Activated CD4-positive, alpha-beta T cell treated with anti-CD3 and anti-CD28 coated beads, Interleukin-2, Interleukin-6, amounts not matched to agents 100 ng/mL and 50 ng/mL, durations not matched to agents 16 hours and 8 hours (primary cell): Measurements from ENCODE around the gene ANTKMT.

ENCODE experiments used
- DNase-seq: peaks from one replicate; pipeline ENCODE4 v3.0.0-alpha.2; 2020

Gene ANTKMT, protein sequence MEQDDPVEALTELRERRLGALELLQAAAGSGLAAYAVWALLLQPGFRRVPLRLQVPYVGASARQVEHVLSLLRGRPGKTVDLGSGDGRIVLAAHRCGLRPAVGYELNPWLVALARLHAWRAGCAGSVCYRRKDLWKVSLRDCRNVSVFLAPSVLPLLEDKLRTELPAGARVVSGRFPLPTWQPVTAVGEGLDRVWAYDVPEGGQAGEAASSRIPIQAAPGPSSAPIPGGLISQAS

DNA sequence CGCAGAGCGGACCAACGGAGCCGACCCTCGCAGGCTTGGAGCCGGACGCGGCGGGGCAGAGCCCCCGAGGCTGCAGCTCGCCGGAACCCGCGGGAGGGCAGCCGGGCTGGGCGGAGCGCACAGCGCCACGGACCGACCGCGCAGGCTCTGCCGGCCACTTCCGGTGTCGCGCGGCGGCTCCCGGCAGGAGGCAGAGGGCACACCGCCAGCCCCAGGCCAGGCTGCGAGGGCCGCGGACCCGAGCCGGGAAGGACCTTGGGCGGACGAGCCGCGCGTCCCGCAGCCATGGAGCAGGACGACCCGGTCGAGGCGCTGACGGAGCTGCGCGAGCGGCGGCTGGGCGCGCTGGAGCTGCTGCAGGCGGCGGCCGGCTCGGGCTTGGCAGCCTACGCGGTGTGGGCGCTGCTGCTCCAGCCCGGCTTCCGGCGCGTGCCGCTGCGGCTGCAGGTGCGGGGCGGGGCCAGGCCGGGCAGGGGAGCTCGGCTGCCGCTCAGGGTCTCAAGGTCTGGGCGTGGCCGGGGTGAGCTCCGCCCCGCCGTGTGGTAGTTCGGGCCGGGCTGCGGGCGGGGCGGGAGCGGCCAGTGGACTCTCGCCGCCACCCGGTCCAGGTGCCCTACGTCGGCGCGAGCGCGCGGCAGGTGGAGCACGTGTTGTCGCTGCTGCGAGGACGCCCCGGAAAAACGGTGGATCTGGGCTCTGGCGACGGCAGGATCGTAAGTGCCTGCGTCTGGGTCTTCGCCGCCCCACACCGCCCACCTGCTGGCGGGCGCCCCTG is at the start of gene ANTKMT:
Gene ANTKMT (plus strand): TSS at position 157 of the 775 bp plus-strand sequence. CDS start 129 bp downstream, at position 286.
- DNase-seq: peak; percentile 89

DNA sequence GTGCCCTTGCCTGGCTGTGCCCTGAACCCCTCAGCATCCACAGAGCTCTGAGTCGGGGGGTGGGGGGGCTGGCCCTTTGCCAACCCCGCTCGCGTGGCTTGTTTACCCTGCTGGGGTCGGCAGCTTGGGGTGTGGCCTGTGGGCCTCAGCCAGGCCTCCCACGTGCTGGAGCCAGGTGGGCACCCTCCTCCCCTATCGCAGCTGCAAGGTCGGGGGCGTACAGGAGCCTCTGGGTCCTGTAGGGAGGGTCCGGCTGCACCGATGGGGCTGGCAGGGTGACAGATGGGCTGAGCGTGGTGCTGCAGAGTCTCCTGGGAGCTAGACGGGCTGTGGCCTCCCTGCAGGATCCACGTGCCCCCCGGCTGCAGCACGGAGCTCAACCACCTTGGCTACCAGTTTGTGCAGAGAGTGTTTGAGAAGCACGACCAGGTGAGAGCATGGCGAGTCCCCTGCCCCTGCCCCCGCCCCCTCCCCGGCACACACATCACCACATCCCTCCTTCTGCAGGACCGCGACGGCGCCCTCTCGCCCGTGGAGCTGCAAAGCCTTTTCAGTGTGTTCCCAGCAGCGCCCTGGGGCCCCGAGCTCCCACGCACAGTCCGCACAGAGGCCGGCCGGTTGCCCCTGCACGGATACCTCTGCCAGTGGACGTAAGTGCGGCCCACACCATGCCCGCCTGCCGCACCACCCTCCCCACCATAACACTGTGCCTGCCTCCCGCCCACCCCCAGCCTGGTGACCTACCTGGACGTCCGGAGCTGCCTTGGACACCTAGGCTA is 49.4 kb upstream of the ANTKMT start:
- no peak for DNase-seq

- no peak for DNase-seq
These were observed 48.6 kb upstream of the ANTKMT start for GRCh38 chr16:672371-672770.

GRCh38 chr16:672851-673250 is 48.1 kb upstream of the ANTKMT start:
- no peak for DNase-seq

GRCh38 chr16:673399-673991 is 47.5 kb upstream of the ANTKMT start:
- no peak for DNase-seq

DNA sequence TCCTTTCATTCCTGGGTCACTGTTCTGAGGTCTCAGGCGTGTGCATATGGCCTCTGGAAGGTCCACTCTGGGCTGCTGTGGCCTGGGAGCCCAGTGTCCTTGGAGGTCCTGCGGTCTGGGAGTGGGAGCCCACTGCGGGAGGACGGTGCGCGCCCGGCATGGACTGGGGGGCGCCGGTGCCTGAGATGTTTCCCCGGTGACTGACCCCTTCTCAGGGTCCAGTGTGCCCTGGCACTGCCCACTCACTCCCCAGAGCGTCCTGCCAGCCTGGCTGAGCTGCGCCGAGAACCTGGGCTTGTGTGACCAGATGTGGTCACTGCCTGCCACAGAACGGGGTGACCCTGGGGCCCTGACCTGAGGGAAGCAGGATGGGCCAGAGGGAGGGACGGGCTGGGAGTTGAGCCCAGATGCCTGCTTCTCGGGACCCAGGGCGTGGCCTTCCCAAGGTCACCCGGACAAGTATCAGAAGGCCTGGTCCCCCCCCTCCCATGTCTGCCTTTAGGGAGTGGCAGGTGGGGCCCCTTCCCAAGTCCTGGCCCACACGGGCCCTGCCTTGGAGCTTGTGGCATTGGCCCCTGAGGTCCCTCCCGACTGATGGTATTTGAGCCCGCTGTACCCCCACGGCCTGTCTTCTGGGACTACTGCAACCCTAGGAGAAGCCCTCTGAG is 46.6 kb upstream of the ANTKMT start:
- DNase-seq: no peak

DNA sequence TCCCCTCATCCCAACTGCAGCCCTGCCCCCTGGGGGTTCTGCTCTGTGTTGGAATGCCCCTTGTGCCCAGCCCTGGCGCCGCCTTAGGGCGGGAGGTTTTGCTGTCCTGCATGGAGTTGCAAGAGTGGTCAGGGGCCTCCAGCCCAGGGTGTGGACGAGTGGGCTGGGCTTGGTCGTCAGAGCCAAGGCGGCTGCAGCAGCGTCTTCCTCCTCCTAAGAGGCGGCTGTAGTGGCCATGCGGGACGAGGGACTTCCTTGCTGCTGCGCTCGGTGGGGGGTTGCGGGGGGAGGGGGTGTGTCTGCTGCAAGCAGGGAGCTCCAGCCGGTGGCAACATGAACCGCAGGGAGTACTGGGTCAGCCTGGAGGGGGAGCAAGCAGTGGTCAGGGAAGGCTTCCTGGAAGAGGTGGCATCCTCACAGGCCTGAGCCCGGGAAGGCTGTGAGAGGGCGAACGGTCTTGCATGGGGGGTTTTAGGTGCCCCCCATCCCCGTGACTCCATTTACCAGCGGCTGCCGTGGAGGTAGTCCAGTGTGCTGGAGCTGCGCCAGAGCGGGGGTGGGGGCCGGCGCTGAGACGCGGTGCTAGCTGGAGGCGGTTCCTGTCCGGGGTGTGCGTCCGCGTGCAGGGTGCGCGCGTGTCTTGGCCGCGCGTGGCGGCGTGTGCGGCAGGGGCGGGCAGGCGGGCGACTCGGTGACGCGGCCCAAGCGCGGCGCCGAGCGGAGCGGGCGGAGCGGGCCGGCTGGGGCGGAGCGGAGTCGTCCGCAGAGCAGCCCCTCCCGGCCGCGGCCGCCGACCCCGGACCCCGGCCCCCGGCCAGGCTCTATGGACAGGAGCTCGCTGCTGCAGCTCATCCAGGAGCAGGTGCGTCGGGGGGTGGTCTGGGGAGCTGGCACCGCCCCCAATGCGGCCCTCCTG is 45.7 kb upstream of the ANTKMT start, which contains the start of gene RHBDL1:
Gene RHBDL1 (plus strand): TSS at position 704 of the 916 bp plus-strand sequence. CDS start 120 bp downstream, at position 824.
- peak; percentile 28 for DNase-seq

GRCh38 chr16:675884-676564 is 44.9 kb upstream of the ANTKMT start:
- no peak for DNase-seq

DNA sequence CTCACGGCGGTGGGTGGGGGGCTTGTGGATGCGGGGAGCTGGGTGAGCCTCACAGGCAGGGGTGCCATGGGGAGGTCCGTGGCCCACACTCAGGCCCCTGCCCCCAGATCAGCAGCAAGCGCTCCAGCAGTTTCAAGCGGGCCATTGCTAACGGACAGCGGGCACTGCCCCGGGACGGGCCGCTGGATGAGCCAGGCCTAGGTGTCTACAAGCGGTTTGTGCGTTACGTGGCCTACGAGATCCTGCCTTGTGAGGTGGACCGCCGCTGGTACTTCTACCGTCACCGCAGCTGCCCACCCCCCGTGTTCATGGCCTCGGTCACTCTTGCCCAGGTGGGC is 44.4 kb upstream of the ANTKMT start:
- no peak for DNase-seq

- DNase-seq: no peak
These were observed 44.0 kb upstream of the ANTKMT start for GRCh38 chr16:676913-677312.

DNA sequence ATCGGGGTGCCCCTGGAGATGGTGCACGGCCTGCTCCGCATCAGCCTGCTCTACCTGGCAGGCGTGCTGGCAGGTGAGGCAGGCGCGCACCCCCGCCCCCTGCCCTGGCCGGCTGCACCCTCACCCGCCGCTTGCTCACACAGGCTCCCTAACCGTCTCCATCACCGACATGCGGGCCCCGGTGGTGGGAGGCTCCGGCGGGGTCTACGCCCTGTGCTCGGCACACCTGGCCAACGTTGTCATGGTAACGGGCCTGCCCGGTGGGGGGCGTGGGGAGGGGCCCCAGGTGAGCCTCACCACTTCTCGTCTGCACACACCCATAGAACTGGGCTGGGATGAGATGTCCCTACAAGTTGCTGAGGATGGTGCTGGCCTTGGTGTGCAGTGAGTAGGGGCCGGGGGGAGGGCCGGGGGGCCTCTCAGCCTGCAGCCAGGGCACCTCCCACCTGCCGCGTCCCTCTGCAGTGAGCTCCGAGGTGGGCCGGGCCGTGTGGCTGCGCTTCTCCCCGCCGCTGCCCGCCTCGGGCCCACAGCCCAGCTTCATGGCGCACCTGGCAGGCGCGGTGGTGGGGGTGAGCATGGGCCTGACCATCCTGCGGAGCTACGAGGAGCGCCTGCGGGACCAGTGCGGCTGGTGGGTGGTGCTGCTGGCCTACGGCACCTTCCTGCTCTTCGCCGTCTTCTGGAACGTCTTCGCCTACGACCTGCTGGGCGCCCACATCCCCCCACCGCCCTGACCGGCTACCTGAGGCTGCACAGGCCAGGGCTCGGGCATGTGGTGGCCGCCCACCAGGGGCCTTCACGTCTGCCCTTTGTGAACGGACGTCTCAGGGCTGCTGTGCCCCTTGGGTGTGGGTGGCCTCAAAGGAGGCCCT is 43.4 kb upstream of the ANTKMT start:
- no peak for DNase-seq

DNA sequence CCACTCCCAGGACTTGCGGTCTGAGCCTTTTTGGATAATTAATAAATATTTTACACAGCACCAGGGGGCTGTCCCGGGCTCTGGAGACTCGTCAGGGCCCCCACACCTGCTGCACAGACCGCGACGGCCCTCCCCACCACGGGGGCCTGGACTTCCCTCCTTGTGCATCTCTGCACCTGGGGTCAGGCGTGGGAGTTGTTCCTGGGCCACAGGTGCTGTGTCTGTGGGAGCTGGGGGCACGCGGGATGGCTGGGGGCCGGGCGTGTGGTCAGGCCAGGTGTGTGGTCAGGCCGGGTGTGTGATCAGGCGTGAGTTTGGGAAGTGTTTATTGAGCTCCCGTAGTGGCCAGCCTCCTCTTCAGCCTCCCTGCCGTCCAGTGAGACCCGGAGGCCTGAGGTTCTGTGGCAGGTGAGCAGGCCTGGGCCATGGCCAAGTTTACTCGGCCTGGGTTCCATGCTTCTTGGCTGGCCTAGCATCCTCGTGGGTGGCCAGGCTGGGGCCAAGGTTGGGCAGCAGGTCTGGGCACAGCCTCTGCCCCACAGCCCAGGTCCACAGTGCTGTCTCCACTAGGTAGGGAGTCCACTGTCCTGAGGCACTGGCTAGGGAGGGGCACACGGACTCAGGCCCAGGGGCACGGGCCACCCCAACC is 42.6 kb upstream of the ANTKMT start:
- DNase-seq: no peak

DNA sequence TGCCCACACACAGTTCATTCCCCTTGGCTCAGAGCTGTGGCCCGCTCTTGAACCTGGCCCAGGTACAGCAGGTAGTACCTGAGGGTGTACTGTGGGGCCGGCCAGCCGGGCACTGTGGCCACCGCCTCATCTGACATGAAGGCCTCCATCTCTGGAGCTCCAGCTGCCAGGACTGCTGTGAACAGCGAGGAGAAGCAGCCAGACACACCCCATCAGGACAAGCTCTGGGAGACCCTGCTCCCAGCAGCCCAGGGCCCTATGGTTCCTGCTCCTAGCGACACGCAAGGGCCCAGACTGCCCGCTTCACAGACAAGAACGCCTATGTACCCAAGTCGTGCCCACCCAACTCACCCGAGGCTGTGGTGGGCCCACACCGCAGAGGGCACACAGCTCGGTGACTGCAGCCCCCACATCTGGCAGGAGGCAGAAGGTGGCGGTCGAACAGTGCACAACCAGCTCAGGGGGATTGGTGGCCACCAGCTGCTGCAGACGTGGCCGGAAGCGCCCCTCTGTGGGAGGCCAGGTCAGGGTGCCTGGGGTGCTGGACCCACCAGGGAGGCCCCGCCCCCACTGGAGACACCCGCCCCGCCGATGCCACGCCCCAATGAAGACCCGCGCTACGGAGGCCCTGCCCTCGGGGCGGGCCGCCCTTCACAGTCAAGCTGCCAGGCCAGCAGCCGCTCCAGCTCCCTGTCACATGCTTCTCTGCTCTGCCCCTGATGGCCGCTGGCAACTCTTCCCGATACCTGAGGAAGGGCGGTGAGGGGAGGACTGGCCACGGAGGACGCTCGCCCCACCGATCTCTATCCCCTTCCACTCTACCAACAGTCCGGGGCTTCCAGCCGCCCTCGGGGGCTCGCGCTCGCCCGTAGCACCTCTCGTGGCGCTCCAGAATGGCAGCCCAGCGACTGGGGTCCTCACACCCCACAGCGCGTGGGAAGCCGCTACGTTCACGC is 41.8 kb upstream of the ANTKMT start:
- peak; percentile 75 for DNase-seq

GRCh38 chr16:679814-680624 is 40.9 kb upstream of the ANTKMT start, which contains the start of gene STUB1:
TSS of gene STUB1 (plus strand) at chr16:680410. CDS start at chr16:680526, 116 bp downstream.
- DNase-seq: peak; percentile 94

DNA sequence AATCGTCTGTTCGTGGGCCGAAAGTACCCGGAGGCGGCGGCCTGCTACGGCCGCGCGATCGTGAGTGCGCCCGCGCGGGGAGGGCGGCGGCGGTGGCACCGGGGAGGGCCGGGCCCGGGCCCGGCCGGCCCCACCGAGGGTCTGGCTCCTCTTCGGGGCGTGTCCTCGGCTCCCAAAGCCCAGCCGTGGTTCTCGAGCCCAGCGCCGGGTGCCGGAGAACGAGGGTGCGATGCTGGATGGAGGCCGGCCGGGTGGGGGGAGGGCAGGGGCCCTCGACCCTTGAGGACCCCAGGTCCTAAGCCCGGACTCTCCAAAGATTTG is 40.4 kb upstream of the ANTKMT start:
- no peak for DNase-seq

DNA sequence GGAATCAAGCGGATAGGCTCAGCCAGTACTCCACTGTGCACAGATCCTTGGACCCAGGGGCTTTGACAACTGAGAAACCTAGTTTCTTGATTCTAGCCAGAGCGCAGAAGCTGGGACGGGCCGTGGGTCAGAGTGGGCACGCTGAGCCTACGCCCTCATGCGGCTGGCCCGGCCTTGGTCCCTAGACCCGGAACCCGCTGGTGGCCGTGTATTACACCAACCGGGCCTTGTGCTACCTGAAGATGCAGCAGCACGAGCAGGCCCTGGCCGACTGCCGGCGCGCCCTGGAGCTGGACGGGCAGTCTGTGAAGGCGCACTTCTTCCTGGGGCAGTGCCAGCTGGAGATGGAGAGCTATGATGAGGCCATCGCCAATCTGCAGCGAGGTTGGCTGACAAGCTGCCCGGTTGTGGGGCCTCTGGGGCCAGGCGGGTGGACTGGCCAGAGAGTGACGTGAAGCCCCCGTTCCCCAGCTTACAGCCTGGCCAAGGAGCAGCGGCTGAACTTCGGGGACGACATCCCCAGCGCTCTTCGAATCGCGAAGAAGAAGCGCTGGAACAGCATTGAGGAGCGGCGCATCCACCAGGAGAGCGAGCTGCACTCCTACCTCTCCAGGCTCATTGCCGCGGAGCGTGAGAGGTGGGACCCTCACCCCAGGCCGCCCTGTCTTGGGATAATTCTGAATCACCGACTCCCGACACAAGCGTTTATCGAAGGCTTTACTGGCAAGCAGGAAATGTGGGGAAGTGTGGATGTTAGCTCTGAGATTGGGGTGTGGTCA is 39.8 kb upstream of the ANTKMT start:
- peak; percentile 34 for DNase-seq
